Psoas muscle (tissue), 8 donors: ENCODE results near the gene GPC6. TPM values are rescaled to one million over a fixed set of nuclear protein-coding genes. Genes with fewer than 3 reads are reported as not detected.

Experiments used
- ATAC-seq, 4 donors: fragments of 200-7000 bp; cut with Tn5 transposase; one replicate each; pipeline ENCODE4 v1.9.1; 2020; ENCODE audit warnings: moderate library complexity in 3 of 4, mild to moderate bottlenecking in 2 of 4
- DNase-seq, 2 donors: peaks; one replicate each; pipeline ENCODE4 v3.0.0-alpha.2; 2020
- H3K27ac ChIP-seq: fragments of 200-600 bp; one replicate; pipeline ENCODE4 v1.8.0; 2022
- H3K27me3 ChIP-seq, 3 donors: fragments of 200-600 bp in 1 of 3; one replicate each; pipeline versions ENCODE4 v1.6.1 to v1.8.0; 2013 to 2022; ENCODE audit warnings: low read length in 2 of 3, mild to moderate bottlenecking in 2 of 3, moderate library complexity in 1 of 3; ENCODE audit not compliant: insufficient read depth in 3 of 3
- H3K36me3 ChIP-seq, 2 donors: fragments of 200-600 bp in 1 of 2; one replicate each; pipeline versions ENCODE4 v1.6.1 to v1.8.0; 2013 to 2022; ENCODE audit warnings: low read depth in 1 of 2, mild to moderate bottlenecking in 1 of 2, moderate library complexity in 1 of 2; ENCODE audit not compliant: insufficient read depth in 1 of 2
- H3K4me1 ChIP-seq: fragments of 200-600 bp; one replicate; pipeline ENCODE4 v1.8.0; 2022
- H3K4me3 ChIP-seq: fragments of 200-600 bp; one replicate; pipeline ENCODE4 v1.8.0; 2022; ENCODE audit warnings: mild to moderate bottlenecking
- H3K9me3 ChIP-seq: fragments of 200-600 bp; one replicate; pipeline ENCODE4 v1.8.0; 2022
- CTCF ChIP-seq: fragments of 200-600 bp; IDR thresholded peaks from one replicate; pipeline ENCODE4 v1.8.0; 2022; ENCODE audit warnings: antibody characterized with exemption
- WGBS, 3 donors: extraction: QIAGEN DNeasy Blood & Tissue Kit; methylation state at CpG; one replicate each; pipeline versions ENCODE4 v1.1.6 to v1.1.7; 2013; 5-methylcytosine and 5-hydroxymethylcytosine counted together
- intact Hi-C, 2 donors: fragments of 100-400 bp; cut with DNase I; formaldehyde crosslinking; loops; one replicate each; pipeline versions ENCODE4 v1.11.0 to v1.14.2; 2022
- polyA plus RNA-seq, 3 donors: library from polyadenylated mRNA; stranded (reverse); fragments of 200-250 nt; gene quantifications; one replicate each; pipeline ENCODE4 v1.2.3, GENCODE V29; 2013
- total RNA-seq, 4 donors: library from RNA; stranded (reverse); fragmentation: NEBNext Ultra II Directional in 2 of 4; extraction: Animal tissue kit (Norgen Biotek cat#: 25700) in 2 of 4; gene quantifications; one replicate each; pipeline versions ENCODE4 v1.2.1 to v1.2.4, GENCODE V29; 2021 to 2023
- donor health status: healthy with polysubstance abuse.
- donor health status: DM: no; HTN: no; CAD: no; lungs with moderate emphysema.
- donor health status: Bipolar disorder and iron deficiency.
- donor health status: healthy.
- donor health status: DM: yes; HTN: yes; CAD: no.
- donor health status: DM: no; HTN: no; CAD: no.
- donor health status: DM: no; HTN: no; CAD: no.
- donor health status: DM: yes; HTN: yes; CAD: no.

GPC6 gene
- total and polyA plus RNA-seq, 7 donors: 0.07 to 3.7 (median 0.57) TPM

DNA sequence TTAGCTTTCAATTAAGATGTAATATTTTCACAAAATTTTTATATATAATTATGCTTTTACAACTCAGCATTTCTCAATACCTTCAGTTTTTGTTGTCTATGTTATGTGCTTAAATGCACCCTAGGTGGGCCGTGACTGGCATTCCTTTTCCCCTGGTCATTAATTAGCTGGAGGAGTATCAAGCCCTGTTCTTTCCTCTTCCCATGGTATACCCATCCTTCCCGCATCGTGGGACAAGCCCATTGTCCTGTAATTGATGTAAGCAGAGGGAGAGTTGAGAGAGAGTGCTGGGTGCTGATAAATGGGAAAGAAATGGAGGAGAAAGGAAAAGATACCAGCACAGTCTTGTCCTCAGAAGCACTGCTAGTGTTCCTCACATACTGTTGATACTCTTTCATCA, 591.7 kb downstream of the GPC6 start:
- no peaks in the 10 kb centered on the region for H3K36me3 ChIP-seq
- H3K4me1 ChIP-seq: no peaks in the 10 kb centered on the region
- no peaks in the 10 kb centered on the region for H3K27me3 ChIP-seq
- DNase-seq: no peak
- no peak overlapping the region for H3K4me3 ChIP-seq
- 89 to 93% (median 91%) methylated on average over 3 of the region's 3 CpGs for WGBS, 3 donors
- H3K27ac ChIP-seq: no peak overlapping the region
- TF ChIP-seq CTCF: no peak
- ATAC-seq: no peak
- H3K9me3 ChIP-seq: no peaks in the 10 kb centered on the region
- intact Hi-C loops: no loop called here

- intact Hi-C loops: no loop called here
- no peak for DNase-seq
- WGBS, 3 donors: 81 to 85% (median 83%) methylated on average over 3 of the region's 3 CpGs
- no peak for TF ChIP-seq CTCF
- no peaks in the 10 kb centered on the region for H3K9me3 ChIP-seq
- no peak for ATAC-seq
- no peak overlapping the region for H3K4me3 ChIP-seq
- no peaks in the 10 kb centered on the region for H3K27me3 ChIP-seq
- H3K27ac ChIP-seq: no peak overlapping the region
- H3K36me3 ChIP-seq: no peaks in the 10 kb centered on the region
- H3K4me1 ChIP-seq: no peaks in the 10 kb centered on the region
These were observed 592.8 kb downstream of the GPC6 start for GRCh38 chr13:93819331-93819890.

DNA sequence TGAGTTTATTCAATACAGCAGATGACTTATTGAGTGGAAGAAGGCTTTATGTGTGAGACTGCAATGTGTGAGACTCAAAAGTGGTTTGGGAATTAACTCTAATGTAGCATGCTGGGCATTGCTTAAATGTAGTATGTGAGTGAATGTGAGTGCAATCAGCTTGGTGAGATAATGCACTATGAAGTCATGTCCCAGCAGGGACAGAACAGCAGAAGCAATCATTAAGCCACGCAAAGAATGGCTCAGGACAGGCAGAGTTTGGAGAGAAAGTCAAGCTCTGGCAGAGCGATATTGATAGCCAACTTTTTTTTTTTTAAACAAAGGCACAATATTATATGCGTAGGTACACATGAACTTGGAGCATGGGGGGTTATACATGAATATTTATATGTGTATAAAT, 597.7 kb downstream of the GPC6 start:
- no peak for DNase-seq
- H3K4me3 ChIP-seq: no peak overlapping the region
- no peak overlapping the region for H3K27ac ChIP-seq
- intact Hi-C loops: no loop called here
- H3K9me3 ChIP-seq: no peaks in the 10 kb centered on the region
- H3K36me3 ChIP-seq: no peaks in the 10 kb centered on the region
- no peaks in the 10 kb centered on the region for H3K4me1 ChIP-seq
- no peaks in the 10 kb centered on the region for H3K27me3 ChIP-seq
- 86 to 90% (median 86%) methylated on average over 3 of the region's 3 CpGs for WGBS, 3 donors
- ATAC-seq: no peak
- no peak for TF ChIP-seq CTCF

GRCh38 chr13:93834051-93834450, 607.4 kb downstream of the GPC6 start:
- Histone ChIP-seq H3K4me1 (no peaks in the 10 kb centered on the region), H3K27ac (no peak overlapping the region), H3K4me3 (no peak overlapping the region), H3K27me3 (peaks cover 0 to 1% (median 0%) of the 10 kb centered on the region in 3 donors), H3K36me3 (no peaks in the 10 kb centered on the region), H3K9me3 (no peaks in the 10 kb centered on the region)
- intact Hi-C loops: no loop called here
- no peak for ATAC-seq
- WGBS, 3 donors: 85 to 92% (median 88%) methylated on average over 3 of the region's 3 CpGs
- no peak for TF ChIP-seq CTCF
- DNase-seq: no peak

- no peaks in the 10 kb centered on the region for H3K4me1 ChIP-seq
- no peaks in the 10 kb centered on the region for H3K9me3 ChIP-seq
- H3K36me3 ChIP-seq: no peaks in the 10 kb centered on the region
- H3K27ac ChIP-seq: no peak overlapping the region
- WGBS, 3 donors: 69 to 71% (median 70%) methylated on average over 3 of the region's 3 CpGs
- no peak for TF ChIP-seq CTCF
- intact Hi-C loops: no loop called here
- ATAC-seq (no peak), DNase-seq (no peak)
- H3K27me3 ChIP-seq: no peaks in the 10 kb centered on the region
- H3K4me3 ChIP-seq: no peak overlapping the region
These were observed 616.5 kb downstream of the GPC6 start for GRCh38 chr13:93843082-93843481.
